ENCODE data around the gene EFNA5.
"Not testable (repeated sequence)": the region's sequence is repeated elsewhere in the genome, so short reads cannot be mapped to it uniquely, and the experiment has no call there.

Gene EFNA5

DNA sequence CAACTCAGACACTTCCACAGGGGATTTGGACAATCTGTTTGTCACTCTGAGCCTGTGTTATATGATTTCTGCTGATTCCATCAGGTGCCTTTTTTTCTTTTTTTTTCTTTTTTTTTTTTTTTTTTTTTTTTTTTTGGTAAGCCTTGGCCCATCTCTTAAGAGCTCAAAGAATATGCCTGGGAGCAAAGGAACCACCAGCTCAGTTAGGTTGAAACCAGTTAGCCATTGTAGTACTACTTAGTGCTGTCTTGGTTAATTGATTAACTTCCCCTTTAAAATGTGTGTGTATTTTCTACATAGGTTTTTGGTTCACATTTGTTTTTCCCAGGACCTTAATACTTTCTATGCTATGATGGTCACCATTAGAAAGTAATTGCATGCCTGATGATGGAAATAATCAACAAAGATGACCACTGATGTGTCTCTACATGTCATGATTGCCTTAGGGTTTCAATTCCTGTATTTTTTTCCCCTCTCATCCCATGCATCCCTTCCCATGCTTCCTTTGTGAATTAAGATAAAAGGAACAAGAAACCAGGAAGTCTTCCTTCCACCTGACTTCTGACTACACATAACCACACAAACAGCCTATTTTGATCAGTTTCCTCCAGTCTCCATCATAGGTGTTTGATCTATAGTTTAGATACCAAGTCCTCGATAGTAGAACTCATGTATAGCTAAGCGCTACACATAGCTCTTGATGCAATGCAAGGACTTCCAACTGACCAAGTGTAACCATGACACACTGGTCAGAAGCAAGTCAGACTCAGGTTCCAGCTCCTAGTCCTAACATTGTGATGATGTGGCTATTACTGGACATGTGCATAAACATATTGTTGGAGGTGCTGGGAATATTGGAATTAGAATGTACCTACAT is 306.1 kb downstream of the EFNA5 start:
- WGBS (ENCODE audit: insufficient coverage, insufficient read length) = no CpG with 5 or more reads among the region's 2 CpGs
- Histone ChIP-seq H3K27ac (ENCODE audit: low read length) (no peak overlapping the region), H3K9me3 (ENCODE audit: control insufficient read depth, insufficient read depth, low read length) (no peaks in the 10 kb centered on the region)

DNA sequence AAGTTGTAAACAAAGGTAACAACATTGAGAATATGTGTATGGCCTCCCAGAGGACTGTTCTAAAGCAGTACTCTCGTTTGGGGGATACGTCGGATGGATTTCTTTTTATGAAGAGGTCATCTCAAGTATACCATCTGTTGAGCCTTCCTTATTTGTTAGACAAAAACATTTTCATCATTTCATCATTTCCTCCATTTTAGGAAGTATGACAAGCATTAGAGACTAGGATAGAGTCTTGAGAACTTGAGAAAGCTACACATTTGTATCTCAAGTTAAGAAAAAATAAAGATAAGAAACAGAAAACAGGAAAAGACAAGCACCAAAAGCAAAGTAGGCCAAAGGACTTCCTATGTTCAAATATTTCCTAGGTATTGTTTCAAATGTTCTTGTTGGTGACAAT is 307.0 kb downstream of the EFNA5 start:
- Histone ChIP-seq H3K9me3 (ENCODE audit: control insufficient read depth, insufficient read depth, low read length) (no peaks in the 10 kb centered on the region), H3K4me3 (ENCODE audit: low read length) (no peak overlapping the region), H3K27me3 (ENCODE audit: control insufficient read depth, insufficient read depth, low read length) (no peaks in the 10 kb centered on the region), H3K27ac (ENCODE audit: low read length) (no peak overlapping the region), H3K4me1 (ENCODE audit: control insufficient read depth, insufficient read depth, low read length) (peaks cover 3% of the 10 kb centered on the region; the same call in 1 of the 2 replicates), H3K36me3 (ENCODE audit: control insufficient read depth, insufficient read depth, low read length) (no peaks in the 10 kb centered on the region)
- no CpG with 5 or more reads among the region's 3 CpGs for WGBS (ENCODE audit: insufficient coverage, insufficient read length)
- no peak for DNase-seq (ENCODE audit: low read depth, low spot score)

More for the DNA sequence above, 306.1 kb downstream of the EFNA5 start:
- peaks cover 3% of the 10 kb centered on the region; the same call in 1 of the 2 replicates for H3K4me1 ChIP-seq (ENCODE audit: control insufficient read depth, insufficient read depth, low read length)
- DNase-seq (ENCODE audit: low read depth, low spot score) = no peak
- no peaks in the 10 kb centered on the region for H3K36me3 ChIP-seq (ENCODE audit: control insufficient read depth, insufficient read depth, low read length)
- no peak overlapping the region for H3K4me3 ChIP-seq (ENCODE audit: low read length)
- H3K27me3 ChIP-seq (ENCODE audit: control insufficient read depth, insufficient read depth, low read length) = no peaks in the 10 kb centered on the region

DNA sequence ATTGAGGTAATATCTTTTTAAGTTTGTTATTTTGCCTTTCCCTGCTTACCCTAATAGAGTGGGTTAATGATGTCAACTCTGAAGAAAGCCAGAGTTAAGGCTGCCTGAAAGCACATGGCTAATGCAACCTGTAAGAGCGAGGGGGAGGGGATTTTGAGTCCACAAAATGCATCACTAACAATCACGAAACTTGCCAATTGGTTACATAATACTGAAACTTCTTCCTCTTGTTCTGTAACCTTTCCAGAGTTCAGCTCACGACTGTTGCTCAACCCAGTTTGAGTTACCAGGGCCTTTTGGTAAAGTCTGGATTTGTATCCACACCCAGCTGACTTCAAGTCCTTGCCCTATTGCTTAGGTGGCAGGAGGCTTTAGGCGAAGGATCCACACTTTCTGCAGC is 308.8 kb downstream of the EFNA5 start:
- no peaks in the 10 kb centered on the region for H3K36me3 ChIP-seq (ENCODE audit: control insufficient read depth, insufficient read depth, low read length)
- no peak overlapping the region for H3K27ac ChIP-seq (ENCODE audit: low read length)
- WGBS (ENCODE audit: insufficient coverage, insufficient read length) = no CpG with 5 or more reads among the region's 4 CpGs
- DNase-seq (ENCODE audit: low read depth, low spot score) = no peak
- no peaks in the 10 kb centered on the region for H3K27me3 ChIP-seq (ENCODE audit: control insufficient read depth, insufficient read depth, low read length)
- H3K4me3 ChIP-seq (ENCODE audit: low read length) = no peak overlapping the region
- H3K4me1 ChIP-seq (ENCODE audit: control insufficient read depth, insufficient read depth, low read length) = 0 out of 2 replicates have a peak, but pooled peaks cover under 1% of the 10 kb centered on the region
- no peaks in the 10 kb centered on the region for H3K9me3 ChIP-seq (ENCODE audit: control insufficient read depth, insufficient read depth, low read length)

DNA sequence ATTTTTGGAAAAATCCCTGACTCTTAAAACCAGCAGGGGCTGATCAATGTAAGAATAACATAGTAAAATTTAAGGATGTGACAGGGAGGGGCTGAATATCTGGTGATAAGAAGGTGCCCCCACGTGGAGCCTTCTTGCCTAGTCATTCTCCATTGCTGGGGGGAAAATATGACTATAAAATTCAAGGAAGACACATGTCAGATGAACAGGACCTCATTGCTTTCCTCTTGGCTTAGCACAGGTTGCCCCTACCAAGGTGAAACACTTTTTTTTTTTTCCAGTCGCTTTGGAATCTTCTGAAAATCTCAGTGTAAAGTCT is 310.9 kb downstream of the EFNA5 start:
- DNase-seq (ENCODE audit: low read depth, low spot score) = no peak
- no peak overlapping the region for H3K27ac ChIP-seq (ENCODE audit: low read length)
- no CpG with 5 or more reads among the region's 2 CpGs for WGBS (ENCODE audit: insufficient coverage, insufficient read length)

DNA sequence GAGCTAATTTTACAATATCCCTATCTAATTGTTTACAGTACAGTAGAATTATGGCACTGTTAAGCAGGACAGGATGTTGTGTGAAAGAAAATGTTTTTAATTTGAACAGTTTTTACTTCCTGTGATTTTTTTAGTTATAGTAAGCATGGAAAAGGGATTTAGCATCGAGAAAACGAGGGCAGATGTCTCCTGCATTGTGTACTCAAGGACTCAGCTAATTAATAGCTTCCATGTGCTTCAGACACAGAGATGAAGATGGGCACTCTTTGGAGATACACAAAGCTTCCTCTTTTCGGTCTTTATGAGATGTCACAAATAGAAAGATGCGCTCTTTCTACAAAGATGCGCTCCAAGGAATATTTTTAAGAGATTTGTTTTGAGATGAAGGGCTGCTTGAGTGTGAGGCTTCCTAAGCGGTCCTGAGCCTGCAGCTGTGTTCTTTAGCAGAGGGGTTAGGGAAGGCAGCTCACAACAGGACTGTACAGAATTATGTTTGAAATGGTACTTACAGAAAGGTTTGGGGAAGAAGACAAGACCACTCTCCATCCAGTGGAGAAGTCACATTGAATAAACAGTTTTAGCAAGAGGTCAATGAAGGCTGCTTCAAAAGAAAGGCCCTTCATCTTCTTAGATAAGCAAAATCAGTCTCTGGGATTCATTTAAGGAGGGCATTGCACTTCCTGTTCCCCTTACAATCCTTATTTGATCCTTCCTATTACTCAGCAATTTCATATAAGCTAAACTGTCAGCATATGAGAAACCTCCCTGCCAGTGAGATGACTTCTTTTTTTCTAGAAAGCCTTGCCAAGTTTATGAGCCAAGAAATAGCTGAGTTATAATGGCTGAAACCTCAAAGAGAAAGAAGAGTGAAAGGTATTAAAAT is 311.5 kb downstream of the EFNA5 start:
- no CpG with 5 or more reads among the region's 6 CpGs for WGBS (ENCODE audit: insufficient coverage, insufficient read length)
- H3K4me1 ChIP-seq (ENCODE audit: control insufficient read depth, insufficient read depth, low read length) = no peaks in the 10 kb centered on the region

More for the DNA sequence above, 310.9 kb downstream of the EFNA5 start:
- Histone ChIP-seq H3K4me3 (ENCODE audit: low read length) (no peak overlapping the region), H3K9me3 (ENCODE audit: control insufficient read depth, insufficient read depth, low read length) (no peaks in the 10 kb centered on the region), H3K4me1 (ENCODE audit: control insufficient read depth, insufficient read depth, low read length) (no peaks in the 10 kb centered on the region), H3K27me3 (ENCODE audit: control insufficient read depth, insufficient read depth, low read length) (no peaks in the 10 kb centered on the region), H3K36me3 (ENCODE audit: control insufficient read depth, insufficient read depth, low read length) (no peaks in the 10 kb centered on the region)

DNA sequence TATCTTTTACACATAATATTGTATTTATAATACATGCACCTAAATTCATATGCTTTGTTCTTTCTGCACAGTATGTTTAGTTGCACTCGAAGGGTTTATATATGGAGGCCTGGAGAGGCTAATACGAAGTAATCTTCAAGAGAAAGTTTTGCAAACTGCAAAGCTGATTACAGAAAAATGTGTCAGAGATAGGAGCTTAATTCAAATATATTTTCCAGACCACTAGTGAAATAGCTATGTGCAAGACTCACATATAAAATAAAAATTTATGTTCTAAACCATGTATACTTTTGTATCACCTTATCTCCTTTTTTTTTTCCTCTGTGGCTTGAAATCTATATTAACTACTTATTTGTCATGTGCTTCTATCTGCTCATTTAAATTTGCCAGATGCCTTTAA is 313.8 kb downstream of the EFNA5 start:
- H3K36me3 ChIP-seq (ENCODE audit: control insufficient read depth, insufficient read depth, low read length) = no peaks in the 10 kb centered on the region
- H3K27me3 ChIP-seq (ENCODE audit: control insufficient read depth, insufficient read depth, low read length) = no peaks in the 10 kb centered on the region
- no peaks in the 10 kb centered on the region for H3K4me1 ChIP-seq (ENCODE audit: control insufficient read depth, insufficient read depth, low read length)
- H3K9me3 ChIP-seq (ENCODE audit: control insufficient read depth, insufficient read depth, low read length) = no peaks in the 10 kb centered on the region
- H3K27ac ChIP-seq (ENCODE audit: low read length) = no peak overlapping the region
- DNase-seq (ENCODE audit: low read depth, low spot score) = no peak
- no peak overlapping the region for H3K4me3 ChIP-seq (ENCODE audit: low read length)
- no CpG with 5 or more reads among the region's 2 CpGs for whole genome bisulfite sequencing (ENCODE audit: insufficient coverage, insufficient read length)

More for the DNA sequence above, 311.5 kb downstream of the EFNA5 start:
- Histone ChIP-seq H3K9me3 (ENCODE audit: control insufficient read depth, insufficient read depth, low read length) (no peaks in the 10 kb centered on the region), H3K36me3 (ENCODE audit: control insufficient read depth, insufficient read depth, low read length) (no peaks in the 10 kb centered on the region), H3K27me3 (ENCODE audit: control insufficient read depth, insufficient read depth, low read length) (no peaks in the 10 kb centered on the region), H3K27ac (ENCODE audit: low read length) (no peak overlapping the region), H3K4me3 (ENCODE audit: low read length) (no peak overlapping the region)
- no peak for DNase-seq (ENCODE audit: low read depth, low spot score)

DNA sequence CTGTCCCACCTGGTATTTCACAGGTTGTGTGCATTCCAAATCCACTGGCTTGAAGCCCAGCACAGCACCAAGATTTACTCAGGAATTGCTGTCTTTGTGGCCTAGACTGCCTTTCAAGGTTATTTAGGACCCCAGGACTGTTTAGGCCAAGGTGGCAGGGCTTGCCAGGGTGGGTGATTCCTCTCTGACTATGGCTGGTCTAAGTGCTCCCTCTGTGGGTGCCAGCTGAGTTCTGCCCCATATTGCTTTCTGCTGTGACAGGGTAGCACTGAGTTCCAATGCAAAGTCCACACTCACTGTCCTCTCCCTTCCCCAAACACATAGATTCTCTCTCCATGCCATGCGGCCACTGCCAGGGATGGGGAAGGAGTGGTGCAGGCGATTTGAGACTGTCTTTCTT is 318.2 kb downstream of the EFNA5 start:
- DNase-seq (ENCODE audit: low read depth, low spot score) = no peak
- no CpG with 5 or more reads among the region's 2 CpGs for WGBS (ENCODE audit: insufficient coverage, insufficient read length)
- Histone ChIP-seq H3K27ac (ENCODE audit: low read length) (no peak overlapping the region), H3K27me3 (ENCODE audit: control insufficient read depth, insufficient read depth, low read length) (no peaks in the 10 kb centered on the region), H3K9me3 (ENCODE audit: control insufficient read depth, insufficient read depth, low read length) (no peaks in the 10 kb centered on the region), H3K4me1 (ENCODE audit: control insufficient read depth, insufficient read depth, low read length) (no peaks in the 10 kb centered on the region), H3K36me3 (ENCODE audit: control insufficient read depth, insufficient read depth, low read length) (no peaks in the 10 kb centered on the region), H3K4me3 (ENCODE audit: low read length) (no peak overlapping the region)

DNA sequence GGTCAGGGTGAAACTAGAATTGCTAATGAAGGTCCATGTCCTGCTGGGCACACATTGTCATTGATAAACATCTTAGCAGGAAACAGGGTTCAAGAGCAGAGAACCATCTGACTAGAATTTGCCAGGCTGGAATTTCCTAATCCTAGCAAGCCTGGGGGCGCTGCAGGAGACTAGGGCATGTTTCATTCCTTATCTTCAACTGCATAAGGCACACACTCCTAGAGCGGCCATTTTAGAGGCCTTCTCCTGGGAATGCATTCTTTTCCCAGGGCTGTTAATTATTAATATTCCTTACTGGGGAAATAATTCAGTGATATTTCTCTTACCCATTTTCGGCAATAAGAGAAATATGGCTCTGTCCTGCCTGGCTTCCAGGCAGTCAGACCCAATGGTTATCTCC is 324.2 kb downstream of the EFNA5 start:
- H3K4me3 ChIP-seq (ENCODE audit: low read length); DNase-seq (ENCODE audit: low read depth, low spot score); H3K27me3 ChIP-seq (ENCODE audit: control insufficient read depth, insufficient read depth, low read length); H3K27ac ChIP-seq (ENCODE audit: low read length); H3K36me3 ChIP-seq (ENCODE audit: control insufficient read depth, insufficient read depth, low read length); H3K4me1 ChIP-seq (ENCODE audit: control insufficient read depth, insufficient read depth, low read length); H3K9me3 ChIP-seq (ENCODE audit: control insufficient read depth, insufficient read depth, low read length): not testable (repeated sequence)
- WGBS (ENCODE audit: insufficient coverage, insufficient read length) = no CpG with 5 or more reads among the region's 3 CpGs

DNA sequence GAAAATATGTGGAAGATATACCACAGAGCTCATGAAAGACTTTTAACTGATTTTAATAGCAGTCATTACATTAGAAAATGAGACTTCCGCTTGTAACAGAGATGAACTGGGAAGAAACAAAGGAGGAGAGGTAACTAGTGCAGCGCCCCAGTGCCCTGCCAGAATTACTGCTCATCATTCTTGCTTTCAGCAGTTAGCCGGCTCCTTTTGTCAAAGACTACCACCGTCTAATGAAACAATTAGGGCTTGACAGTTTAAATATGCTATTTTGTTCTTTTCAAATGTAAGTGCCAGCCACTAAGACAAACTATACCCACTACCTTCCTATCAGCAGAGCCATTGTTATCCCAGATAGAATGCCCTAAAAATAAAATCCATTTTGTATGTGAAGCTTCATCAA is 328.4 kb downstream of the EFNA5 start:
- WGBS (ENCODE audit: insufficient coverage, insufficient read length) = no CpG with 5 or more reads among the region's 4 CpGs
- no peaks in the 10 kb centered on the region for H3K9me3 ChIP-seq (ENCODE audit: control insufficient read depth, insufficient read depth, low read length)
- H3K4me1 ChIP-seq (ENCODE audit: control insufficient read depth, insufficient read depth, low read length) = no peaks in the 10 kb centered on the region; the same call in 1 of the 2 replicates
- H3K27me3 ChIP-seq (ENCODE audit: control insufficient read depth, insufficient read depth, low read length) = no peaks in the 10 kb centered on the region
- no peaks in the 10 kb centered on the region for H3K36me3 ChIP-seq (ENCODE audit: control insufficient read depth, insufficient read depth, low read length)
- H3K27ac ChIP-seq (ENCODE audit: low read length) = no peak overlapping the region
- H3K4me3 ChIP-seq (ENCODE audit: low read length) = no peak overlapping the region
- no peak for DNase-seq (ENCODE audit: low read depth, low spot score)

DNA sequence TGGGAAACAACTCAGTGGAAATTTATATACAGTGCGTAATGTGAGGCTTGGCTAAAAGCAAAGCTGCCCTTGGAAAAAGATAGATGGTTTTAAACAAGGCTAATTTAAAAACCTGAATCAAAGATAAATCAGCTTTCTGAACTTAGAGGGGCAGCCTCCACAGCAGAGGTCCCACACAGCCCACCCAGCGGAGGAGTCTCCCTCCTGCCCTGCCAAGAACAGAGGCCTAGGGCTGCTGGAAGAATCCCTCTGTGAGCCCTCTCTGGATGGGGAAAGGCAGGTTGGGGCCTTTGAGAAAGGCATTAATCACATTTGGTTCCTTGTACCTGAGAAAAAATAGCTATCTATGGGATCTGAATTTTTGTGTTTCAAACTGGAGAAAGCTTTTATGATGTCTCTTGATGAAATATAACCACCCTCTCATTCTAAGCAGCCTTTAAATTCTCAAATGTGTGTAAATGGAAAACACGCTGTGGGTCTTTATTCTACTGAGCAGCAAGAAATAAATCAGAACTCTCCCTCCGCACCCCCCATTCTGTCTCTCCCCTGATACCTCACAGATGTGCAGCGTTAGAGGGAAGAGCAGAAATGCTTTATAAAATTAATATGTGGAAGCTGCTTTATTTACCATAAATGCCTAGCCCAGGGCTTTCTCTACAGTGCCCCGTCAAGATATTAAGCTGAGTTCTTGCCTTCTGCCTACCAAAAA is 329.2 kb downstream of the EFNA5 start:
- H3K36me3 ChIP-seq (ENCODE audit: control insufficient read depth, insufficient read depth, low read length) = no peaks in the 10 kb centered on the region
- no peak overlapping the region for H3K4me3 ChIP-seq (ENCODE audit: low read length)
- no peak overlapping the region for H3K27ac ChIP-seq (ENCODE audit: low read length)
- no peak for DNase-seq (ENCODE audit: low read depth, low spot score)
- no peaks in the 10 kb centered on the region for H3K9me3 ChIP-seq (ENCODE audit: control insufficient read depth, insufficient read depth, low read length)
- WGBS (ENCODE audit: insufficient coverage, insufficient read length) = no CpG with 5 or more reads among the region's 6 CpGs
- H3K27me3 ChIP-seq (ENCODE audit: control insufficient read depth, insufficient read depth, low read length) = no peaks in the 10 kb centered on the region
- H3K4me1 ChIP-seq (ENCODE audit: control insufficient read depth, insufficient read depth, low read length) = no peaks in the 10 kb centered on the region; the same call in 1 of the 2 replicates
